Activated CD4-positive, alpha-beta T cell treated with anti-CD3 and anti-CD28 coated beads, Interleukin-2, amount 10 ng/mL, durations not matched to agents 7 days and 5 days (primary cell): ENCODE measurements around the gene PROM2. TPM values are rescaled to one million over a fixed set of nuclear protein-coding genes. Genes with fewer than 3 reads are reported as not detected.

Source experiments
- total RNA-seq, 2 experiments: library from RNA; stranded (reverse); gene quantifications; one replicate each; pipeline ENCODE4 v1.2.3, GENCODE V29; 2021

The PROM2 gene
- total RNA-seq, 2 experiments from 2014 or later = 0.08 to 0.42 TPM

Other genes with a start within 250 kb of the PROM2 start
- gene MAL, start 248.7 kb upstream of the PROM2 start, total RNA-seq = 100 to 1,000 TPM; 237 to 339 TPM
- 10 to 100 TPM; 70.3 to 71.7 TPM for gene MRPS5, start 152.6 kb upstream of the PROM2 start, total RNA-seq
- gene ZNF514, start 114.6 kb upstream of the PROM2 start, total RNA-seq = 10 to 100 TPM; 11.4 to 11.6 TPM
- gene ZNF2, start 108.6 kb upstream of the PROM2 start, total RNA-seq = 1 to 10 TPM; 4.4 to 4.8 TPM
- 1 to 10 TPM; 3.6 to 4.0 TPM for gene ZNF892, start 66.9 kb upstream of the PROM2 start, total RNA-seq
- gene KCNIP3, start 22.9 kb downstream of the PROM2 start, total RNA-seq = not detected
- gene FAHD2A, start 128.3 kb downstream of the PROM2 start, total RNA-seq = 10 to 100 TPM; 34.3 to 35.9 TPM
- not detected for gene TRIM43B, start 210.3 kb downstream of the PROM2 start, total RNA-seq